Effector CD4-positive, alpha-beta T cell (primary cell): ENCODE data around the gene ING1.

Experiments
- DNase-seq: peaks from one replicate; pipeline ENCODE4 v3.0.0-alpha.2; 2020

The ING1 gene

DNA sequence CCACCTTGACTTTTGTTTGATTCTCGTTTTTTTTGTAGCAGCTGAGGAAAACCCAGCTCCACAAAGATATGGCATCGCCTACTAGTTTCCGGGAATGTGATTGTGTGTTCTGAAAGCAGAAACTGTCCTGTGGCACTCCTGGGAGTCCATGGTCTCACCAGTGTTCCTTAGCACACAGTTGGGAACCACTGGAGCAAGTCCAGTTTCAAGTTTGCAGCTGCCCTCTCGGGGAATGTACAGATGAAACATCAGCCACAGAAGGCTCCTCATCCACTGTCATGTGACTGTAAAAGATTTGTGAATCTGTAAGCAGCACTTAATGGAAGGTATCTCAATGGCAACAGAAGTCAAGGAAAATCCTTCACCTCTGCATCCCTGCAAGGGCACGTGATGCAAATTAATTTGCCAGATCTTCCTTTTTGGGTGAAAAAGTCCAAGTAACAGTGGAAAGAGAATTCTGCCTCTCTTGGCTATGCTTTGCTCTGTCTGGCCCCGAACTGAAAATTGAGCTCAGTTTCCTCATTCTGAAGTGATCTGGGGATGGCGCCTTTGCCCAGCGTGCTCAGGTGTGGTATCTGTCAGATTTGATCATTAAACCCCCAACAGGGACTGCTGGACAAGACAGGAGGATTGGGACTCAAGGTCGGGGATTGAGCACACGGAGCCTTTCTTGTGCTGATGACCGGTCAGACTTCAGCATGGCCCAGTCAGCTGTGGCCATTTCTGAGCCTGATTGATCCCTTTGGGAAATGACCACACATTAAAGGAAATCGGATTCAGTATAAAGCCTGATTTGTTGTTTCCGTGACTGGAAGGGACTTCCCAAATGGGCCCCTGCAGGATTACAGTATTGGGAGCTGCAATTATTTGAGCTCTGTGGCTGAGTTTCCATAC lies 58.8 kb downstream of the ING1 start:
- no peak for DNase-seq
